SK-N-SH treated with all-trans-retinoic acid at 6 μM for 48 hours (cell line): ENCODE data around the gene ZNF808.

Experiments used
- ARNTL ChIP-seq: fragments of 450-650 bp; formaldehyde crosslinking; IDR thresholded peaks from 2 replicates; pipeline ENCODE4 v1.5.0; 2020; ENCODE audit warnings: low read depth, mild to moderate bottlenecking, moderate library complexity, borderline replicate concordance
- BACH2 ChIP-seq: fragments of 250-450 bp; sonication (Bioruptor Pico); IDR thresholded peaks from 2 replicates; pipeline ENCODE4 v1.9.0; 2021; ENCODE audit warnings: mild to moderate bottlenecking, borderline replicate concordance
- CSRNP3 ChIP-seq: fragments of 250-450 bp; sonication (Bioruptor Pico); IDR thresholded peaks from 2 replicates; pipeline ENCODE4 v1.5.1; 2021; ENCODE audit warnings: mild to moderate bottlenecking, moderate library complexity
- ESRRG ChIP-seq: fragments of 250-450 bp; sonication (Bioruptor Pico); IDR thresholded peaks from 2 replicates; pipeline ENCODE4 v1.6.1; 2021; ENCODE audit warnings: mild to moderate bottlenecking
- GLIS3 ChIP-seq: fragments of 250-450 bp; sonication (Bioruptor Pico); IDR thresholded peaks from 2 replicates; pipeline ENCODE4 v1.5.0; 2020; ENCODE audit warnings: mild to moderate bottlenecking, moderate library complexity
- PATZ1 ChIP-seq: fragments of 250-450 bp; sonication (Bioruptor Pico); IDR thresholded peaks from 2 replicates; pipeline ENCODE4 v1.8.0; 2020; ENCODE audit warnings: mild to moderate bottlenecking, moderate library complexity, borderline replicate concordance
- PPARA ChIP-seq: fragments of 250-450 bp; sonication (Bioruptor Pico); IDR thresholded peaks from 2 replicates; pipeline ENCODE4 v1.5.0; 2020; ENCODE audit warnings: mild to moderate bottlenecking, borderline replicate concordance
- SNAI2 ChIP-seq: fragments of 250-450 bp; sonication (Bioruptor Pico); IDR thresholded peaks from 2 replicates; pipeline ENCODE4 v1.5.0; 2020; ENCODE audit warnings: mild to moderate bottlenecking, moderate library complexity
- TOX ChIP-seq: fragments of 250-450 bp; sonication (Bioruptor Pico); IDR thresholded peaks from 2 replicates; pipeline ENCODE4 v1.8.0; 2021; ENCODE audit warnings: mild to moderate bottlenecking, moderate library complexity, borderline replicate concordance
- ZC3H10 ChIP-seq: fragments of 250-450 bp; sonication (Bioruptor Pico); IDR thresholded peaks from 2 replicates; pipeline ENCODE4 v1.5.1; 2021; ENCODE audit warnings: mild to moderate bottlenecking, moderate library complexity
- ZFP3 ChIP-seq: fragments of 250-450 bp; sonication (Bioruptor Pico); IDR thresholded peaks from 2 replicates; pipeline ENCODE4 v1.5.0; 2020; ENCODE audit warnings: mild to moderate bottlenecking, moderate library complexity
- ZFP30 ChIP-seq: fragments of 450-650 bp; formaldehyde crosslinking; IDR thresholded peaks from 2 replicates; pipeline ENCODE4 v1.5.0; 2022; ENCODE audit warnings: mild to moderate bottlenecking, moderate library complexity
- ZNF565 ChIP-seq: fragments of 450-650 bp; formaldehyde crosslinking; conservative IDR thresholded peaks from 2 replicates; pipeline ENCODE4 v1.5.0; 2020; ENCODE audit warnings: low read depth, mild to moderate bottlenecking, moderate library complexity
- ZNF70 ChIP-seq: fragments of 450-650 bp; formaldehyde crosslinking; IDR thresholded peaks from 2 replicates; pipeline ENCODE4 v1.5.0; 2020; ENCODE audit warnings: mild to moderate bottlenecking, moderate library complexity

GRCh38 chr19:52602941-52603340, 75.5 kb downstream of the ZNF808 start:
- TF ChIP-seq PATZ1 (CRISPR knock-in tag) = no peak
- TF ChIP-seq ARNTL (CRISPR knock-in tag) = no peak
- TF ChIP-seq TOX (CRISPR knock-in tag) = no peak
- no peak for TF ChIP-seq ZFP3 (CRISPR knock-in tag)
- no peak for TF ChIP-seq ZFP30 (CRISPR knock-in tag)
- TF ChIP-seq ZNF565 (CRISPR knock-in tag) = no peak
- no peak for TF ChIP-seq BACH2 (CRISPR knock-in tag)
- no peak for TF ChIP-seq SNAI2 (CRISPR knock-in tag)
- TF ChIP-seq ESRRG (CRISPR knock-in tag) = no peak
- no peak for TF ChIP-seq GLIS3 (CRISPR knock-in tag)
- TF ChIP-seq ZNF70 (CRISPR knock-in tag) = no peak
- TF ChIP-seq CSRNP3 (CRISPR knock-in tag) = no peak
- TF ChIP-seq ZC3H10 (CRISPR knock-in tag) = no peak
- TF ChIP-seq PPARA (CRISPR knock-in tag) = no peak
